ENCODE data around the gene ARID1B. TPM values are rescaled to one million over a fixed set of nuclear protein-coding genes. Genes with fewer than 3 reads are reported as not detected.

ARID1B gene
- total and polyA plus RNA-seq, 2 of the 13 experiments (the other 11 are each of a cell fraction or from before 2014, with no cell fraction given), result 20.1 to 32.6 TPM

DNA sequence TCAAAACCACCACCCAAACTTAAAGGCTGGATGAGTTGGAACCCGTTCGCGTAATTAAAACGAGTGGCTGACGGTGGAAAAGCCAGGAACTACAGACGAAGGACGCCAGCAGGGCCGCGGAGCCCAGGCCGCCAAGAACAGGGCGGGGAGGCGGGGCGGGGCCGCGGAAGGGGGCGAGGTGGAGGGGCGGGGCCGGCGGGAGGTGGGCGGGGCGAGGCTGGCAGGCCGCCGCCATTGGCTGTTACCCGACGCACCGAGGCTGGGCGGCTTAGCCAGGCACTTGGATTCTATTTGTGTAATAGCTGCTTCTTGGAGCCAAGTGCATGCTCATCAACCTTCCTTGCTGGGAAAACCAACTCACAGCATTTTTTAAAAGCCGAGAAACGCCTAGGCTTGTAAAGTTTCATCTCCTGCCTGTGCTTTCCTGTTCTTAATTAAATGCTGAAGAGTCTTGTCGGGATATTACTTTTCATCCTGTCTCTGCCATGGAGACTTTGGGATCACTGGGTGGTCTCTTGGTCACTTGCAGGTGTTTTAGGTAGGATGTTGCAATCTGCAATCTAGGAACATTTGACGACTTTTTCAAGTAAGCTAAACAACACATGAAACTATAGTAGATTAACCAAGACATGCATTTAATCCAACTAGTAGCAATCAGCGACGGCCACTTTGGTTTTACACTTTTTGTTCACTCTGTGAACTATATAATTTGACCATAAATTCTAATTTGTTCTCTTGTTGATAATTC lies 245.0 kb downstream of the ARID1B start (continued):
- TF ChIP-seq MLXIP (CRISPR knock-in tag; IDR thresholded peaks at IDR 0.05; ENCODE audit: borderline replicate concordance) (0 out of 2 replicates have a peak, but pooled peaks have one; percentile 28), FOXJ3 (CRISPR knock-in tag; IDR thresholded peaks at IDR 0.05; ENCODE audit: borderline replicate concordance) (peak; percentile 17; the same call in 1 of the 2 replicates), TGIF2 (CRISPR knock-in tag; IDR thresholded peaks at IDR 0.05) (0 out of 2 replicates have a peak, but pooled peaks have one; percentile 8), ZNF773 (CRISPR knock-in tag; IDR thresholded peaks at IDR 0.05; ENCODE audit: borderline replicate concordance) (0 out of 2 replicates have a peak, but pooled peaks have one; percentile 1), ZSCAN12 (CRISPR knock-in tag; IDR thresholded peaks at IDR 0.05) (0 out of 2 replicates have a peak, but pooled peaks have one; percentile 3), AGO1 (IDR thresholded peaks at IDR 0.05; ENCODE audit: low read depth, low read length, poor library complexity, severe bottlenecking) (no peak), SRY (CRISPR knock-in tag; IDR thresholded peaks at IDR 0.05) (peak; percentile 22; the same call in 1 of the 2 replicates), MXI1 (IDR thresholded peaks at IDR 0.05; ENCODE audit: borderline replicate concordance, low read depth, low read length) (peak; percentile 19; the same call in 1 of the 3 replicates), CEBPG (CRISPR knock-in tag; IDR thresholded peaks at IDR 0.05) (0 out of 2 replicates have a peak, but pooled peaks have one; percentile 39), ZNF354B (CRISPR knock-in tag; IDR thresholded peaks at IDR 0.05) (0 out of 2 replicates have a peak, but pooled peaks have one; percentile 17), ZSCAN9 (CRISPR knock-in tag; IDR thresholded peaks at IDR 0.05; ENCODE audit: borderline replicate concordance) (no peak), KAT8 (CRISPR knock-in tag; IDR thresholded peaks at IDR 0.05) (0 out of 2 replicates have a peak, but pooled peaks have one; percentile 11), ZNF292 (CRISPR knock-in tag; IDR thresholded peaks at IDR 0.05; ENCODE audit: borderline replicate concordance, low read depth) (peak; percentile 47; the same call in 1 of the 2 replicates), CBX5 (CRISPR knock-in tag; IDR thresholded peaks at IDR 0.05; ENCODE audit: borderline replicate concordance) (no peak; the same call in 1 of the 2 replicates), SP5 (CRISPR knock-in tag; IDR thresholded peaks at IDR 0.05; ENCODE audit: borderline replicate concordance, low read depth) (0 out of 2 replicates have a peak, but pooled peaks have one; percentile 43), SP1 (IDR thresholded peaks at IDR 0.05) (no peak), SP1 (CRISPR knock-in tag; IDR thresholded peaks at IDR 0.05) (peak; percentile 55; the same call in 1 of the 2 replicates), MAZ (IDR thresholded peaks at IDR 0.05; ENCODE audit: borderline replicate concordance, low read depth, low read length) (peak; percentile 64), MAZ (CRISPR knock-in tag; IDR thresholded peaks at IDR 0.05; ENCODE audit: low read depth) (no peak), GATA4 (IDR thresholded peaks at IDR 0.05; ENCODE audit: borderline replicate concordance, low read depth) (peak; percentile 26; the same call in 1 of the 2 replicates), CBX1 (IDR thresholded peaks at IDR 0.05; ENCODE audit: low read depth) (peak; percentile 64), BCL6 (CRISPR knock-in tag; IDR thresholded peaks at IDR 0.05) (peak; percentile 89)
- TF ChIP-seq, protein P1, sequence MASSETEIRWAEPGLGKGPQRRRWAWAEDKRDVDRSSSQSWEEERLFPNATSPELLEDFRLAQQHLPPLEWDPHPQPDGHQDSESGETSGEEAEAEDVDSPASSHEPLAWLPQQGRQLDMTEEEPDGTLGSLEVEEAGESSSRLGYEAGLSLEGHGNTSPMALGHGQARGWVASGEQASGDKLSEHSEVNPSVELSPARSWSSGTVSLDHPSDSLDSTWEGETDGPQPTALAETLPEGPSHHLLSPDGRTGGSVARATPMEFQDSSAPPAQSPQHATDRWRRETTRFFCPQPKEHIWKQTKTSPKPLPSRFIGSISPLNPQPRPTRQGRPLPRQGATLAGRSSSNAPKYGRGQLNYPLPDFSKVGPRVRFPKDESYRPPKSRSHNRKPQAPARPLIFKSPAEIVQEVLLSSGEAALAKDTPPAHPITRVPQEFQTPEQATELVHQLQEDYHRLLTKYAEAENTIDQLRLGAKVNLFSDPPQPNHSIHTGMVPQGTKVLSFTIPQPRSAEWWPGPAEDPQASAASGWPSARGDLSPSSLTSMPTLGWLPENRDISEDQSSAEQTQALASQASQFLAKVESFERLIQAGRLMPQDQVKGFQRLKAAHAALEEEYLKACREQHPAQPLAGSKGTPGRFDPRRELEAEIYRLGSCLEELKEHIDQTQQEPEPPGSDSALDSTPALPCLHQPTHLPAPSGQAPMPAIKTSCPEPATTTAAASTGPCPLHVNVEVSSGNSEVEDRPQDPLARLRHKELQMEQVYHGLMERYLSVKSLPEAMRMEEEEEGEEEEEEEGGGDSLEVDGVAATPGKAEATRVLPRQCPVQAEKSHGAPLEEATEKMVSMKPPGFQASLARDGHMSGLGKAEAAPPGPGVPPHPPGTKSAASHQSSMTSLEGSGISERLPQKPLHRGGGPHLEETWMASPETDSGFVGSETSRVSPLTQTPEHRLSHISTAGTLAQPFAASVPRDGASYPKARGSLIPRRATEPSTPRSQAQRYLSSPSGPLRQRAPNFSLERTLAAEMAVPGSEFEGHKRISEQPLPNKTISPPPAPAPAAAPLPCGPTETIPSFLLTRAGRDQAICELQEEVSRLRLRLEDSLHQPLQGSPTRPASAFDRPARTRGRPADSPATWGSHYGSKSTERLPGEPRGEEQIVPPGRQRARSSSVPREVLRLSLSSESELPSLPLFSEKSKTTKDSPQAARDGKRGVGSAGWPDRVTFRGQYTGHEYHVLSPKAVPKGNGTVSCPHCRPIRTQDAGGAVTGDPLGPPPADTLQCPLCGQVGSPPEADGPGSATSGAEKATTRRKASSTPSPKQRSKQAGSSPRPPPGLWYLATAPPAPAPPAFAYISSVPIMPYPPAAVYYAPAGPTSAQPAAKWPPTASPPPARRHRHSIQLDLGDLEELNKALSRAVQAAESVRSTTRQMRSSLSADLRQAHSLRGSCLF (CRISPR knock-in tag; IDR thresholded peaks at IDR 0.05; ENCODE audit: borderline replicate concordance), result 0 out of 2 replicates have a peak, but pooled peaks have one; percentile 33
